Right atrium auricular region (tissue), 2 donors: ENCODE results near the gene KIAA0825. TPM values are rescaled to one million over a fixed set of nuclear protein-coding genes. Genes with fewer than 3 reads are reported as not detected.

Experiments
- DNase-seq: peaks from one replicate; pipeline ENCODE4 v3.0.0-alpha.2; 2019; ENCODE audit warnings: low spot score
- H3K27ac ChIP-seq, 2 donors: fragments of 200-600 bp; sonication (generic); 1 replicate in 1 of 2; 2 replicates in 1 of 2; pipeline ENCODE4 v1.5.1; 2016 to 2019
- H3K27me3 ChIP-seq, 2 donors: fragments of 200-600 bp; sonication (generic); one replicate each; pipeline versions ENCODE4 v1.5.1 to v1.6.0; 2017 to 2019
- H3K36me3 ChIP-seq: fragments of 200-600 bp; sonication (generic); one replicate; pipeline ENCODE4 v1.5.1; 2016
- H3K4me1 ChIP-seq, 2 donors: fragments of 200-600 bp; sonication (generic); one replicate each; pipeline versions ENCODE4 v1.5.1 to v1.6.0; 2017 to 2019
- H3K4me3 ChIP-seq, 2 donors: fragments of 200-600 bp; sonication (generic); 1 replicate in 1 of 2; 2 replicates in 1 of 2; pipeline ENCODE4 v1.5.1; 2017 to 2019; ENCODE audit warnings: mild to moderate bottlenecking in 1 of 2, moderate library complexity in 1 of 2
- H3K9me3 ChIP-seq, 2 donors: fragments of 200-600 bp; sonication (generic); one replicate each; pipeline ENCODE4 v1.5.1; 2019
- total RNA-seq, 2 donors: library from RNA; depleted of rRNA; stranded (reverse); fragments of >200 nt; gene quantifications; one replicate each; pipeline ENCODE4 v1.1.0, GENCODE V29; 2016
- TF ChIP-seq, protein P1 (sequence below), 2 donors: fragments of 200-600 bp; sonication (generic); IDR thresholded peaks; one replicate each; pipeline ENCODE4 v1.5.1; 2019; ENCODE audit warnings: antibody characterized with exemption in 2 of 2

The KIAA0825 gene
- total RNA-seq, 2 donors from 2014 or later, result 2.4 to 4.3 TPM

DNA sequence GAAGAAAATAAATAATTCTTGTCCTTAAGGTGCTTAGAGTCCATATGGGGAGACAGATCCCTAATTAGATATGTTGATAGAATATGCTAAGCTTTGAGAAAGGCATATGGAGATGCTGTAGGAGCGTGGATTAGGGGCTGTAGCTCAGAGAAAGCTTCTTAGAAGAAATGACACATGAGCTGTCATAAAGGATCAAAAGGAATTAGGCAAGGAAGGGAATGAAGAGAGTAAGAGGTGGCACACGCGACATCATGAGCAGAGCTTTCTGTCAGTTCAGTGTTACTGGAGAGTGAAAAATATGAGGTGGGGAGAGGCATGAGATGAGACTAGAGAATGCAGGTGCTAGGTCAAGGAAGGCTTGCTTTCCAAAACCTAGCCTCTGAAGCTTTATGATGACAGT lies 118.6 kb downstream of the KIAA0825 start:
- Histone ChIP-seq H3K27me3 (no peaks in the 10 kb centered on the region), H3K27ac (no peak overlapping the region), H3K9me3 (no peaks in the 10 kb centered on the region), H3K4me1 (no peaks in the 10 kb centered on the region), H3K4me3 (no peak overlapping the region), H3K36me3 (no peaks in the 10 kb centered on the region)
- DNase-seq, result no peak
- TF ChIP-seq, protein P1, sequence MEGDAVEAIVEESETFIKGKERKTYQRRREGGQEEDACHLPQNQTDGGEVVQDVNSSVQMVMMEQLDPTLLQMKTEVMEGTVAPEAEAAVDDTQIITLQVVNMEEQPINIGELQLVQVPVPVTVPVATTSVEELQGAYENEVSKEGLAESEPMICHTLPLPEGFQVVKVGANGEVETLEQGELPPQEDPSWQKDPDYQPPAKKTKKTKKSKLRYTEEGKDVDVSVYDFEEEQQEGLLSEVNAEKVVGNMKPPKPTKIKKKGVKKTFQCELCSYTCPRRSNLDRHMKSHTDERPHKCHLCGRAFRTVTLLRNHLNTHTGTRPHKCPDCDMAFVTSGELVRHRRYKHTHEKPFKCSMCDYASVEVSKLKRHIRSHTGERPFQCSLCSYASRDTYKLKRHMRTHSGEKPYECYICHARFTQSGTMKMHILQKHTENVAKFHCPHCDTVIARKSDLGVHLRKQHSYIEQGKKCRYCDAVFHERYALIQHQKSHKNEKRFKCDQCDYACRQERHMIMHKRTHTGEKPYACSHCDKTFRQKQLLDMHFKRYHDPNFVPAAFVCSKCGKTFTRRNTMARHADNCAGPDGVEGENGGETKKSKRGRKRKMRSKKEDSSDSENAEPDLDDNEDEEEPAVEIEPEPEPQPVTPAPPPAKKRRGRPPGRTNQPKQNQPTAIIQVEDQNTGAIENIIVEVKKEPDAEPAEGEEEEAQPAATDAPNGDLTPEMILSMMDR (IDR thresholded peaks at IDR 0.05), result no peak

DNA sequence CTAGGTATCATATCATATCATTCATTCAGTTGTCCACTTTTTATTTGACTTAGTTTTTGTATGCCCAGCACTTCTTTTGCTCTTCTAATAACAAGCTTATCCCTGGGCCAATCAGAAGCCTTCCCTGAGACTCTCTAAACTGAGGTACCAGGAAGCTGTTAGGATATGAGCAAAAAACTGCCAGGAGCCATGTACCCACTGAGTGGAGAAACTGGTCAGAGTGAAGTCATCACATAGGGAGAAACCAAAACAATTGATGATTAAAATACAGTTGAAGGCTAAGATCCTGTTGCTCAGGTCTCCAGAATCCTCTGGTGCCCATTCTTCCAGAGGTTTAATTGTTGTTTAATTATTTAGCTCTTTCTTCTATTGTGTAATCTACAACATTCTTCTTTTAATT lies 120.2 kb downstream of the KIAA0825 start:
- no peak for DNase-seq
- H3K9me3 ChIP-seq, result no peaks in the 10 kb centered on the region
- no peaks in the 10 kb centered on the region for H3K36me3 ChIP-seq
- H3K27me3 ChIP-seq, result no peaks in the 10 kb centered on the region
- H3K4me3 ChIP-seq, result no peak overlapping the region
- TF ChIP-seq, protein P1 (IDR thresholded peaks at IDR 0.05), result no peak
- no peaks in the 10 kb centered on the region for H3K4me1 ChIP-seq
- no peak overlapping the region for H3K27ac ChIP-seq

DNA sequence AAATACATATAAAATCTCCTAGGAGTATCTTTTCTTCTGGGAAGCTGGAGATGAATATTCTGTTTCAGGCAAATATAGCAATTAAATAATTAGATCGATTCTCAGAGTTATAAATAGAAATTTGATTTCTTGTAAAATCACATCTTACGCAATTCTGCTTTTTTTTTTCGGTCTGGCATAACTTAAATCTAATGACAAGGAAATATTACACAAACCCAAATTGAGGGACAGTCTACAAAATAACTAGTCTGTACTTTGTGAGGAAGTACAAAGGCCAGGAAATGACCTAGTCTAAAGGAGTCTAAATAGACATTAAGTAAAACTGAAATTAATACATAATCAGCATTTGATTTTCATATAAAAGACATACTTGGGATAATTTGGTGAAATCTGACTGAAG lies 133.3 kb downstream of the KIAA0825 start:
- no peak overlapping the region for H3K4me3 ChIP-seq
- H3K4me1 ChIP-seq, result no peaks in the 10 kb centered on the region
- H3K9me3 ChIP-seq, result no peaks in the 10 kb centered on the region
- H3K27me3 ChIP-seq, result no peaks in the 10 kb centered on the region
- no peak for DNase-seq
- no peaks in the 10 kb centered on the region for H3K36me3 ChIP-seq
- TF ChIP-seq, protein P1 (IDR thresholded peaks at IDR 0.05), result no peak
- no peak overlapping the region for H3K27ac ChIP-seq

DNA sequence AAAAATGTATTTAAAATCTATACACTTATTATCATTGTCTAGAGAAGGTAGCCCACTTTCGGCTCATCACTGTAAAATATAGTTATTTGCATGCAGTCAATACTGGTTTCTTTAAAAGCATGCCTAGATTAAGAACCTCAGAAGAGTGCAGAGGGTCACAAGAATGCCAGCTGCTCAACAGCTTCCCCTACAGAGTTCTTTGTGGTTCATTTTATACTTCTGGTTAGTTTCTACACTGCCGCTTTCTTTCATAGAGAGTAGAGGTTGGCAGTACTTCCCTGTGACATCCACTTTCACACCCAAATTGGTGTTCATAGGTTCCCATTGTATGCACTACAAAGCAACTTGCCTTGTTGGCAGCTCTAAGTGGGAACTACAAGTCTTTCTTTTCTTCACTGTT lies 137.3 kb downstream of the KIAA0825 start:
- DNase-seq, result no peak
- Histone ChIP-seq H3K27ac (no peak overlapping the region), H3K9me3 (no peaks in the 10 kb centered on the region), H3K4me3 (no peak overlapping the region), H3K27me3 (no peaks in the 10 kb centered on the region), H3K4me1 (no peaks in the 10 kb centered on the region), H3K36me3 (no peaks in the 10 kb centered on the region)
- TF ChIP-seq, protein P1 (IDR thresholded peaks at IDR 0.05), result no peak

DNA sequence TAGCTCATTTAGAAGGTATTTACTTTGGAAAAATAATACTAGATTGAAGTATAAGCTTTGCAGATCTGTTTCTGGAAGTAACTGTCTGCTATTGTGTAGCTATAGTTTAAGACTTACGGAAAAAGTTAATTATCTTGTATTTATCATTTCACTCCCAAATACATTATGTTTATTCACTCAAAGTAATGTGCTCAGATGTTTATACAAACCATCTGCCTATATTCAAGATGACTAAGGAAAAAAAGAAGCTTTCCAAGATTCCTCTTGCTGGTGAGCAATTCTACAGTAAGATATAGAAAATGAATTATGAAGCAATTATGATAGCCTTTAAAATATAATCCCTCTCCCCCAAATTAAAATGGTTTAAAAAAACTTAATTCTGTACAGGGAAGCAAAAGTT lies 137.9 kb downstream of the KIAA0825 start:
- no peak overlapping the region for H3K27ac ChIP-seq
- H3K36me3 ChIP-seq, result no peaks in the 10 kb centered on the region
- no peaks in the 10 kb centered on the region for H3K4me1 ChIP-seq
- no peaks in the 10 kb centered on the region for H3K9me3 ChIP-seq
- H3K27me3 ChIP-seq, result no peaks in the 10 kb centered on the region
- TF ChIP-seq, protein P1 (IDR thresholded peaks at IDR 0.05), result no peak
- no peak for DNase-seq
- no peak overlapping the region for H3K4me3 ChIP-seq

DNA sequence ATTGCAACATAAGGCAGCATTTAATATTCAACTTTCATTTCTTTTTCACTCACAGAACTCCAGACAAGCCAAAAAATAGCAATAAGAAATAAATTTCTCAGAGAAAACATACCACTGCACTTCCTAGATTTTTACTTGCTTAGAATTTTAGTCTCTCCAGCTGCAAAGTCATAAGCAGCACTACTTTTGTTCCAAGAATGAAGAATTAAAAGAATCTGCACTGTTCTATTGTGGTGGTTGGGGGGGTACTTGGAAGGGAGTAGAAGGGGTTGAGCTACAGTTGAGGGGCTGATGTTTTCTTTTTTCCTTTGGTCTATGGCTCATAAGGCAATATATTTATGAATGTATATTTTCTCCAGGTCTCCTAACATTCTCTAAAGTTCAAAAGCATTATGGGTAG lies 144.5 kb downstream of the KIAA0825 start:
- no peak for DNase-seq
- no peak overlapping the region for H3K27ac ChIP-seq
- TF ChIP-seq, protein P1 (IDR thresholded peaks at IDR 0.05), result no peak
- no peaks in the 10 kb centered on the region for H3K4me1 ChIP-seq
- no peaks in the 10 kb centered on the region for H3K9me3 ChIP-seq
- no peak overlapping the region for H3K4me3 ChIP-seq
- no peaks in the 10 kb centered on the region for H3K27me3 ChIP-seq
- H3K36me3 ChIP-seq, result no peaks in the 10 kb centered on the region
